Retinal pigment epithelial cell (primary cell): ENCODE results near the gene MIA3.
"Not testable (repeated sequence)": the region's sequence is repeated elsewhere in the genome, so short reads cannot be mapped to it uniquely, and the experiment has no call there.

Experiments used
- DNase-seq: peaks from one replicate; pipeline ENCODE4 v3.0.0-alpha.2; 2010; ENCODE audit warnings: low read depth
- H3K4me3 ChIP-seq: 2 replicates; pipeline ENCODE4 v1.5.1; 2011; ENCODE audit warnings: mild to moderate bottlenecking, low read length, control low read depth, moderate library complexity
- TF ChIP-seq, protein P1 (sequence below): conservative IDR thresholded peaks from 2 replicates; pipeline ENCODE4 v1.5.1; 2011; ENCODE audit warnings: low read depth, low read length, control low read depth, inconsistent platforms

MIA3 gene

DNA sequence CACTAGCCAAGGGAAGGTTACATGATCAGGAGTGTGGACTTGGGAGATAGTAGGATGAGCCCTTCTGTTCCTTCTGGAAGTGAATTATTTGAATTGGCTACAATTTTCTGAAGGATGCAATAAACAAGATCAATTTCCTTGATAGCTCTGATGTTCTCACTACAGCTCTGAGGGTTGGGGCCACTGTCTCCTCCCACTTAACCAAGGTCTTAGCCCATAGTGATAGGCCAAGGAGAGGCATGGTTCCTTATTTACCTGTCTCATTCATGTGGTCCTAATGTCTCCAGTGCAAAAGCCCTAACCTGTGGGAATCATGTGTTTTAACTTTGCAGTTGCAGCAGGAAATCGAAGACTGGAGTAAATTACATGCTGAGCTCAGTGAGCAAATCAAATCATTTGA is 34.8 kb downstream of the MIA3 start:
- TF ChIP-seq, protein P1, sequence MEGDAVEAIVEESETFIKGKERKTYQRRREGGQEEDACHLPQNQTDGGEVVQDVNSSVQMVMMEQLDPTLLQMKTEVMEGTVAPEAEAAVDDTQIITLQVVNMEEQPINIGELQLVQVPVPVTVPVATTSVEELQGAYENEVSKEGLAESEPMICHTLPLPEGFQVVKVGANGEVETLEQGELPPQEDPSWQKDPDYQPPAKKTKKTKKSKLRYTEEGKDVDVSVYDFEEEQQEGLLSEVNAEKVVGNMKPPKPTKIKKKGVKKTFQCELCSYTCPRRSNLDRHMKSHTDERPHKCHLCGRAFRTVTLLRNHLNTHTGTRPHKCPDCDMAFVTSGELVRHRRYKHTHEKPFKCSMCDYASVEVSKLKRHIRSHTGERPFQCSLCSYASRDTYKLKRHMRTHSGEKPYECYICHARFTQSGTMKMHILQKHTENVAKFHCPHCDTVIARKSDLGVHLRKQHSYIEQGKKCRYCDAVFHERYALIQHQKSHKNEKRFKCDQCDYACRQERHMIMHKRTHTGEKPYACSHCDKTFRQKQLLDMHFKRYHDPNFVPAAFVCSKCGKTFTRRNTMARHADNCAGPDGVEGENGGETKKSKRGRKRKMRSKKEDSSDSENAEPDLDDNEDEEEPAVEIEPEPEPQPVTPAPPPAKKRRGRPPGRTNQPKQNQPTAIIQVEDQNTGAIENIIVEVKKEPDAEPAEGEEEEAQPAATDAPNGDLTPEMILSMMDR = no peak
- no peak overlapping the region for H3K4me3 ChIP-seq
- DNase-seq = no peak

DNA sequence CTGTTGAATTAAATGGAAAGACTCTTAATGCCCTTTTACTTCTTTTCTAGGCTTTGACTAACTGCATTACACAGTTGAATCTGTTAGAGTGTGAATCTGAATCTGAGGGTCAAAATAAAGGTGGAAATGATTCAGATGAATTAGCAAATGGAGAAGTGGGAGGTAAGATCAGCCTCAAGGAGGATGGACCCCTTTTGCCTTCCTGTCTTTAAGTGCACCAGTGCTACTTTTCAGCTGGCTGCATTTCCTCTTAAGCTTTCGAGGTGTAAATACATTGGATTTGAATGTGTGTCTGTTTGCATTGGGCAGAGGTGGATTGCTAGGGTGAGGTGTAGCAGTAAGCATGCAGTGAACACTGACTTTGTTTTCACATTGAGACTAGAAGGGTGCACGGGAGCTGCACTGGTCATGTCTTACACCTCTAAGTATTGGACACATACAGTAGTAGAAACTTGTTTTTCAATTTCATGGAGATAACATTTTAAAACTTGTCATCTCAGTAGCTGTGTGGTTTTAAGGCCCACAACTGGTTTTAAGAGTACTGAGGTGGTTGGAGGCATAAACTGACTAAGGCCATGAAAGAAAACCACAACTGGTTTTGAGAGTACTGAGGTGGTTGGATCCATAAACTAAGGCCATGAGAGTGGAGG is 35.4 kb downstream of the MIA3 start:
- TF ChIP-seq, protein P1 = no peak
- no peak overlapping the region for H3K4me3 ChIP-seq
- DNase-seq = no peak

DNA sequence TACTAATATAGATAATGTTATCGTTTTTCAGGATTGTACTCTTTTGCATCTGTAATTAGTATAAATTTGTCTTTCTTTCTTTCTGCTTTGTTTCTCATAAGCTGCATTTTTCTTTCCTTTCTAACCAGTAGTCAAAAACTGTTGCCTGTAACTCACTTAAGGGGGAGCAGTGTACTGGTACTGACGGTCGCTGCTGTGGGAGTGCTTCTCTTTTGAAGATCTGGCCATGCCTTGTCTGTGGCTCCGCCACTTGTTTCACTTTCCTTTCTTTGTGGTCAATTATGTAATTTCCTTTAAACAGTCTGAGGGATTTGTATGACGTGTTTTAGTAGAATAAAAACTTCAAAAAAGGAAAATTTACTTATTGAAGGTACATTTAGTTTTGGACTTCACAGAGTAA is 37.0 kb downstream of the MIA3 start:
- no peak for DNase-seq
- no peak overlapping the region for H3K4me3 ChIP-seq

DNA sequence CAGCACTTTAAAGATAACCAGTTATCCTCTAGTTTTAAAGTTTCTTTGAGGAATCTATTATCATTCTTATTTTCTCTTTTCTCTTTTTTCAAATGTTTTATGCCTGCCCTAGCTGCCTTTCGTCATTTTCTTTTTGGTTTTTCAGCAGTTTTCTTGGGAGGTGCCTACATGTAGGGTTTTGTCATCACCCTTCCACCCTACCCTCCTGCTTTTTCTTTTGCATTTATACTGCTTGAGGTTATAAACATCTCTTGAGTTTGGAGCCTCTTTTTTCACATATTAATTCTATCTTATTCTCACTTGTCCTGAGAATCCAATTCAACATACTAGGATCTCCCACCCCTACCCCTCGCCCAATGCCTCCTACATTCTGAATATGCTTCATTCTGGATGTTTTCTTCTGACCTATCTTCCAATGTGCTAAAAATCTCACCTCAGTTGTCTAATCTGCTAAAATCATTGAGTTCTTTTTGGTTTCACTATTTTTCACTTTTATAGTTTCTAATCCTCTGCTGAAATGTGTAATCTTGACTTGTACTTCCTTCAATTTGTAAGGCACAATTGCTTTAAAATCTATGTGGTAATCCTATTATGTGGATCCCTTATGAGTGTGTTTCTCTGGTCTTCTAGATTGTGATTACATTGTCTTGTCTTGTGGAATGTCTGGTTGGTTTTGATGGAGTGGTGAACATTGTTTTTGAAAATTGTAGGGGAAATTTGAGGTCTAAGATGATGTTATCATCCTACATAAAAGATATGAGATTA is 38.7 kb downstream of the MIA3 start:
- TF ChIP-seq, protein P1 = no peak
- no peak for DNase-seq
- no peak overlapping the region for H3K4me3 ChIP-seq

More for the DNA sequence above, 37.0 kb downstream of the MIA3 start:
- TF ChIP-seq, protein P1 = no peak

DNA sequence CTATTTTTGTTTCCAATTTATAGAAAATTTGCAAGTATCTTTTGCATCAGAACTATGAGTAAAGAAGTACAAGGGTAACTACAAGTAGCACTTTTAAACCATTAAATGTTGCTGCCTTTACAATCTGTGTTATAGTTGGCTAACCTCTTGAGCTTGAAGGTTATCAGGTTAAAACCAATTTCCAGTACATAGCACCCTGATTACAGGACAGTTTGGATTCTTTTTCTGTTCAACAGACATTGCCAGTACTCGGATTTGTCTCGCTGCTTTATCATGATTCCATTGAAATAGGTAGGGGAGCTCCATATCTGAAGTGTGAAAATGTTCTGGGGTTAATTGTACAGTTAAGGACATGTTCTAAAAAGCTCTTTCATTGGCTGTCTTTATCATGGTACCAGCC is 40.0 kb downstream of the MIA3 start:
- no peak for DNase-seq
- H3K4me3 ChIP-seq = no peak overlapping the region
- TF ChIP-seq, protein P1 = no peak

DNA sequence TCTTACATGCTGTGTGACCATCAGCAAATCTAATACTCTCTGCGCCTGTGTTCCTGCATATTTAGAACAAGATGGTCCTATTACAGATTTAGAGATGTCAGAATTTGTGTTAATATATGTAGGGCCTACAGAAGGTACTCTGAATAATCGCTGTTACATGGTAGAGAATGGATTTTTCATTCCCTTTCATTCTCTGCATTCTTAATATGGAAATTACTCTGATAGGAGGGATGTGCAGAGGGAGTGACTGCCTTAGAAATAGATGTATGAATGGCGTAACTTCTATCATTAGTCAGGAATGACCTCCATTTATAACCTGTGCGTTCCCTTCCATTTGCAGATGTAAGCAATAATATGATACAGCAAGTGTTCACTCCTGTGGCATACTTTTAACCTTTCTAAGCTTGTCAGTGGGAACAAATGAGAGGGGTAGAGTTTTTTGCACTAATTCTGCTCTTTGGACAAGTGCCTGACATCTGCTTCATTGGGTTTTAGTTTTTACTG is 45.6 kb downstream of the MIA3 start:
- no peak overlapping the region for H3K4me3 ChIP-seq
- TF ChIP-seq, protein P1 = no peak
- DNase-seq = no peak

DNA sequence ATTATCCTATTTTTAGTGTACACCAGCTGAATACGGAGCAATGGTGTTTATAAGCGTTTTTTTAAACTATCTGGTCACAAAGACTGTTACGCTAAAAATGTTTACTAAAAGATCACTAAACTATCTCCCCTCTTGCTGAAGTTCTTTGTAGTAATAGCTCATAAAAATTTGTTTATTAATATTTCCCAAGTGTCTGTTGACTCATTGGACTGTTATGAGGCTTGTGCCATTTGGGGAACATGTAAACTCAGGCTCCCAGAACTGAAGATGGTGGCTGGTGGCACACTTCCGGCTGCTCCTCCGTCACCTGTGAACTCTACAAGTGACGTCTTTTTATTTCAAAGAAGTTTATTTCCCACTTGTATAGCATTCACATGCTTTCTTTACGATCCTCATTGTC is 48.1 kb downstream of the MIA3 start:
- TF ChIP-seq, protein P1 = no peak
- no peak for DNase-seq
- H3K4me3 ChIP-seq = no peak overlapping the region

DNA sequence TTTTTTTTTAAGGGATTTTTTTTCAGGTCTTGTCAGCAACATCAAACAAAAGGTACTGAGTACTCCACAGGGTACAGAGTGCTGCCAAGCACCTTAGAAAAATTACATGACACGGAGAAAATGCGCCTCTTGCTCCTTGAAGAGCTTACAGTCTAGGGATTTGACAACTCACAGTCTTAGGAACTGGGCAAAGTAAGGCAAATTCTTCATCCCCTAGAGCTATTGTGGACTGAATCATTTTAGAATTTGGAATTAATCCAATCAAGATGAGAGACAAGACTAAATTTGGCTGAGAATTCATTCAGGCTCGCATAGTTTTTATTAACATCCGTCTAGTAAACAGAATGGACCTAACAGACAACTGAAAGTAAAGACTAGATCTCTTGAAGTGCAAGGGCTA is 50.3 kb downstream of the MIA3 start:
- not testable (repeated sequence) for H3K4me3 ChIP-seq, DNase-seq

DNA sequence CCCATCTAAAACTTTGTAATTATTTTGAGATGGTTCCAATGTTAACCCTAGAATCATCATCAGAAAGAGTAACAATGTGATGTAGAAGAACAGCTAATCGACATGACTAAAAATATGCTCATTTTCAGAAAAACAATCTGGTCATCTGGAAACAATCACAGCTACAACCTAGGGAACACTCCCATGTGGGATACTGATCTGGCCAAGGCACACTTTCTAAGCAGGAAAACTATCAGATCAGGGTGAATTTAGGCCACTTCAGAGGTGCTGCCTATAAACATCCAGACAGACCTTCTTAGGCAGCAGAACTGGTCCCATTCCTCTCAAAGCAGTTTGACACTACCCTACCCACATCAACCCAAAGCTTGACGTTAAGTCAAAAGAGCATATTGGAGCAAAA is 51.2 kb downstream of the MIA3 start:
- H3K4me3 ChIP-seq, DNase-seq: not testable (repeated sequence)
